ENCODE data around the gene FER1L5.
"Not testable (repeated sequence)": the region's sequence is repeated elsewhere in the genome, so short reads cannot be mapped to it uniquely, and the experiment has no call there.

The FER1L5 gene

GRCh38 chr2:96649342-96649741 is 6.8 kb downstream of the FER1L5 start:
- TF ChIP-seq CTCF (IDR thresholded peaks at IDR 0.05; ENCODE audit: borderline replicate concordance, insufficient read depth, low read depth, low read length) = no peak
- no peak overlapping the region for H3K4me3 ChIP-seq (ENCODE audit: low read depth, low read length)

- TF ChIP-seq CTCF (IDR thresholded peaks at IDR 0.05; ENCODE audit: borderline replicate concordance, insufficient read depth, low read depth, low read length) = no peak
- no peak overlapping the region for H3K4me3 ChIP-seq (ENCODE audit: low read depth, low read length)
Observed at GRCh38 chr2:96651793-96652192, 9.2 kb downstream of the FER1L5 start.

- not testable (repeated sequence) for H3K4me3 ChIP-seq (ENCODE audit: low read depth, low read length)
Observed at GRCh38 chr2:96654791-96655190, 12.2 kb downstream of the FER1L5 start.

- no peak for TF ChIP-seq CTCF (IDR thresholded peaks at IDR 0.05; ENCODE audit: borderline replicate concordance, insufficient read depth, low read depth, low read length)
- H3K4me3 ChIP-seq (ENCODE audit: low read depth, low read length) = no peak overlapping the region
Observed at GRCh38 chr2:96655526-96655925, 13.0 kb downstream of the FER1L5 start.

GRCh38 chr2:96656540-96656939 is 14.0 kb downstream of the FER1L5 start:
- TF ChIP-seq CTCF (IDR thresholded peaks at IDR 0.05; ENCODE audit: borderline replicate concordance, insufficient read depth, low read depth, low read length) = no peak
- H3K4me3 ChIP-seq (ENCODE audit: low read depth, low read length) = no peak overlapping the region

- TF ChIP-seq CTCF (IDR thresholded peaks at IDR 0.05; ENCODE audit: borderline replicate concordance, insufficient read depth, low read depth, low read length) = no peak
- no peak overlapping the region for H3K4me3 ChIP-seq (ENCODE audit: low read depth, low read length)
Observed at GRCh38 chr2:96661324-96661723, 18.8 kb downstream of the FER1L5 start.

- no peak for TF ChIP-seq CTCF (IDR thresholded peaks at IDR 0.05; ENCODE audit: borderline replicate concordance, insufficient read depth, low read depth, low read length)
- no peak overlapping the region for H3K4me3 ChIP-seq (ENCODE audit: low read depth, low read length)
Observed at GRCh38 chr2:96662360-96662759, 19.8 kb downstream of the FER1L5 start.

GRCh38 chr2:96663177-96663576 is 20.6 kb downstream of the FER1L5 start:
- no peak for TF ChIP-seq CTCF (IDR thresholded peaks at IDR 0.05; ENCODE audit: borderline replicate concordance, insufficient read depth, low read depth, low read length)
- no peak overlapping the region for H3K4me3 ChIP-seq (ENCODE audit: low read depth, low read length)
